Gastrocnemius medialis (tissue), 4 donors: ENCODE results near the gene SUOX. TPM values are rescaled to one million over a fixed set of nuclear protein-coding genes. Genes with fewer than 3 reads are reported as not detected.

Experiments
- ATAC-seq, 2 donors: fragments of 150-250 bp; one replicate each; pipeline ENCODE4 v1.9.1; 2016
- DNase-seq, 2 donors: peaks; one replicate each; pipeline ENCODE4 v3.0.0-alpha.2; 2019
- H3K27ac ChIP-seq, 4 donors: fragments of 200-600 bp; sonication (generic); 1 replicate in 1 of 4; 2 replicates in 3 of 4; pipeline ENCODE4 v1.5.1; 2016 to 2018; ENCODE audit warnings: mild to moderate bottlenecking in 2 of 4, moderate library complexity in 1 of 4
- H3K27me3 ChIP-seq, 3 donors: fragments of 200-600 bp; sonication (generic) in 2 of 3; 1 replicate in 1 of 3; 2 replicates in 2 of 3; pipeline versions ENCODE4 v1.5.1 to v1.6.0; 2016 to 2019; ENCODE audit warnings: mild to moderate bottlenecking in 1 of 3, moderate library complexity in 1 of 3
- H3K36me3 ChIP-seq, 2 donors: fragments of 200-600 bp; sonication (generic) in 1 of 2; one replicate each; pipeline ENCODE4 v1.5.1; 2017 to 2018
- H3K4me1 ChIP-seq, 2 donors: fragments of 200-600 bp; sonication (generic) in 1 of 2; one replicate each; pipeline ENCODE4 v1.5.1; 2016 to 2017; ENCODE audit warnings: mild to moderate bottlenecking in 2 of 2
- H3K4me3 ChIP-seq, 4 donors: fragments of 200-600 bp; sonication (generic) in 3 of 4; 1 replicate in 1 of 4; 2 replicates in 3 of 4; pipeline ENCODE4 v1.5.1; 2016 to 2019; ENCODE audit warnings: mild to moderate bottlenecking in 2 of 4
- H3K9me3 ChIP-seq, 3 donors: fragments of 200-600 bp; sonication (generic) in 2 of 3; 1 replicate in 1 of 3; 2 replicates in 2 of 3; pipeline ENCODE4 v1.5.1; 2016 to 2019
- CTCF ChIP-seq, 5 experiments: fragments of 450-650 bp in 3 of 5; fragments of 200-600 bp in 2 of 5; sonication (generic) in 2 of 5; IDR thresholded peaks in 4 of 5; conservative IDR thresholded peaks in 1 of 5; 1 replicate in 4 of 5; 2 replicates in 1 of 5; pipeline ENCODE4 v1.5.1; 2016 to 2019; ENCODE audit warnings: antibody characterized with exemption in 5 of 5, mild to moderate bottlenecking in 3 of 5, moderate library complexity in 3 of 5
- POLR2A ChIP-seq, 2 donors: fragments of 450-650 bp; IDR thresholded peaks; one replicate each; pipeline ENCODE4 v1.6.1; 2017; ENCODE audit warnings: antibody characterized with exemption in 2 of 2, mild to moderate bottlenecking in 2 of 2, moderate library complexity in 2 of 2
- in situ Hi-C, 4 donors: fragments of 200-750 bp; cut with MboI; loops; one replicate each; pipeline versions ENCODE4 v1.15.0 to v1.8.0; 2017; ENCODE audit warnings: low sequenced_read_pairs in 4 of 4
- intact Hi-C: fragments of 100-400 bp; cut with DNase I; formaldehyde crosslinking; loops from one replicate; pipeline ENCODE4 v1.15.1; 2023; ENCODE audit warnings: low total_unique reads
- total RNA-seq, 4 donors: library from RNA; depleted of rRNA; stranded (reverse); fragments of >200 nt; gene quantifications; one replicate each; pipeline versions ENCODE4 v1.1.0 to v1.2.3, GENCODE V29; 2016

SUOX gene
- total RNA-seq, 4 donors from 2014 or later, result 10.1 to 28.1 (median 18.9) TPM

DNA sequence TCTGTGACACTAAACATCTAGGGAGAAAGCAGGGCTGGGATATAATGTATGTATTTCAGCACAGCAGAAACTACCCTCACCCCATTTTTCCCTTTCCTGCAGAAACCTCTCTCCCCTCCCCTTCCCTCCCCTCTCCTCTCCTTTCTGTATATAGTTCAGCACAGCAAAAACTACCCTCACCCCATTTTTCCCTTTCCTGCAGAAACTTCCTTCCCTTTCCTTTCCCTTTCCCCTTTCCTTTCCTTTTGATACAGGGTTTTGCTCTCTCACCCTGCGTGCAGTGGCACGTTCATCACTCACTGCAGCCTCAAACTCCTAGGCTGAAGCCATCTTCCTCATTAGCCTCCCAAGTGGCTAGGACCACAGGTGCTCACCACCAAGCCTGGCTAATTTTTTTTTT is 33.3 kb upstream of the SUOX start:
- Histone ChIP-seq H3K9me3 (no peaks in the 10 kb centered on the region), H3K4me1 (peaks cover 14 to 15% of the 10 kb centered on the region in 2 donors), H3K36me3 (no peaks in the 10 kb centered on the region), H3K27ac (no peak overlapping the region), H3K27me3 (peaks cover 0 to 3% (median 0%) of the 10 kb centered on the region in 3 donors), H3K4me3 (no peak overlapping the region)
- TF ChIP-seq CTCF (IDR thresholded peaks at IDR 0.05 in 4 of 5, conservative IDR thresholded peaks at IDR 0.05 in 1 of 5), result no peak
- no peak for TF ChIP-seq POLR2A (IDR thresholded peaks at IDR 0.05)
- in situ Hi-C loops (no loop called here), intact Hi-C loops (no loop called here)
- DNase-seq, result no peak
- ATAC-seq, result no peak

DNA sequence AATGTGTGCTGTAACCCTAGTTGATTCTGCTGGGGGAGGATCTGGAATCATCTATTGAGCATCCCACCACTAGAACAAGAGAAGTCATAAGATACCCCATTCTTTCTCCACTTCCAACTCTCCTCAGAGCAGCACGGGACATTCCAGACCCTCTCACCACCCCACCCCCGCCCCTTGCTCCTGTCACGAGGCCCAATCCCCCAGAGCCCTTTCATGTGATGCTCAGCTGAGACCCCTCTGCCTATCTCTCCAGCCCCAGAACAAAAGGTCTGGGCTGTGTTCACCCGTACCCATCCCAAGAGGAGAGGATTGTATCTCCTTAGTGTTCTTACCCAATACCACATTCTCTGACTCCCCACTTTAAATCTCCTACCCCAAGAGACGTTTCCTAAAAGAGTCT is 31.8 kb upstream of the SUOX start:
- Histone ChIP-seq H3K9me3 (no peaks in the 10 kb centered on the region), H3K27ac (no peak overlapping the region), H3K36me3 (no peaks in the 10 kb centered on the region), H3K4me1 (peaks cover 14 to 15% of the 10 kb centered on the region in 2 donors), H3K27me3 (peaks cover 0 to 3% (median 0%) of the 10 kb centered on the region in 3 donors), H3K4me3 (no peak overlapping the region)
- intact Hi-C loops (no loop called here), in situ Hi-C loops (no loop called here)
- DNase-seq (no peak), ATAC-seq (no peak)
- TF ChIP-seq CTCF (IDR thresholded peaks at IDR 0.05 in 4 of 5, conservative IDR thresholded peaks at IDR 0.05 in 1 of 5) (no peak), POLR2A (IDR thresholded peaks at IDR 0.05) (no peak)

DNA sequence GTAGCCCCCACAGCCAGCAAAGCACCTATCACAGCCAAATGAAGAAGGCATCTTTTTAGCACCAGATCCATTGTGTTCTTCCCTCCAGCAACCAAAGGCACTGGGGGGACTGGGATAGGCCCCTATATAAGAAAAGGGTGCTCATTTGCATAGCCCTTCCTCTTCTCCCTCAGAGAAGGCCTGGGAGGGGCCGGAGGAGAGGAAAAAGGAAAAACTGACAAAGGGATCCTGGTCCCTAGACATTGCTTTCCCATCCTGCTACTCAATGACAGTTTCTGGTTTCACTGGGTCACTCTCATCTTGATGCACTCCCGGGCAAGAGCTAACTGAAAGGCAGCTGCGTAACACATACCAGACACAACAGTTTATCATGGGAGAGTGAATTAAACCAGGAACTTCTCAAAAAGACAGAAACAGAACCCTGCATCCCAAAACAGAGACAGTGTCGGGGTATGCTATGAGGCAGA is 31.1 kb upstream of the SUOX start, which contains the start of gene PMEL:
Gene PMEL, minus strand, starts transcription at position 102 of the 467 bp plus-strand sequence. Its CDS starts 31 bp downstream, at position 71.
- intact Hi-C loops, result loop anchor here (1.0 kb wide), 1 partner anchor 40 kb away; no protein-coding TSS in a partner anchor
- Histone ChIP-seq H3K4me3 (peak within 1 kb of the TSS; percentile 73 to 90 (median 81)), H3K4me1 (peaks cover 14 to 15% of the 10 kb centered on the region in 2 donors), H3K27me3 (peaks cover 0 to 3% (median 0%) of the 10 kb centered on the region in 3 donors), H3K27ac (peak within 1 kb of the TSS; percentile 78 to 85 (median 80)), H3K9me3 (no peaks in the 10 kb centered on the region), H3K36me3 (peaks cover 0 to 6% of the 10 kb centered on the region in 2 donors)
- TF ChIP-seq POLR2A (IDR thresholded peaks at IDR 0.05) (no peak), CTCF (IDR thresholded peaks at IDR 0.05 in 4 of 5, conservative IDR thresholded peaks at IDR 0.05 in 1 of 5) (no peak)
- in situ Hi-C loops, result no loop called here
- DNase-seq (no peak), ATAC-seq (peak; percentile 12 to 28)

GRCh38 chr12:55966408-55967281 is 30.4 kb upstream of the SUOX start, which contains the start of gene CDK2:
TSS of gene CDK2 (plus strand) at chr12:55966830. CDS start at chr12:55967009, 179 bp downstream.
- peak within 1 kb of the TSS; percentile 78 to 85 (median 80) for H3K27ac ChIP-seq
- H3K27me3 ChIP-seq, result peaks cover 0 to 3% (median 0%) of the 10 kb centered on the region in 3 donors
- peaks cover 0 to 7% of the 10 kb centered on the region in 2 donors for H3K36me3 ChIP-seq
- H3K9me3 ChIP-seq, result no peaks in the 10 kb centered on the region
- H3K4me1 ChIP-seq, result peaks cover 14 to 15% of the 10 kb centered on the region in 2 donors
- DNase-seq (peak; percentile 81 to 88), ATAC-seq (peak; percentile 94 to 95)
- in situ Hi-C loops (no loop called here), intact Hi-C loops (loop anchor here (1.0 kb wide), 1 partner anchor 40 kb away; no protein-coding TSS in a partner anchor)
- H3K4me3 ChIP-seq, result peak within 1 kb of the TSS; percentile 73 to 90 (median 81)
- no peak for TF ChIP-seq CTCF (IDR thresholded peaks at IDR 0.05 in 4 of 5, conservative IDR thresholded peaks at IDR 0.05 in 1 of 5)
- peak; percentile 69 to 80 for TF ChIP-seq POLR2A (IDR thresholded peaks at IDR 0.05)
